Epidermal melanocyte (primary cell): ENCODE data around the gene PLEKHN1.
"Not testable (repeated sequence)": the region's sequence is repeated elsewhere in the genome, so short reads cannot be mapped to it uniquely, and the experiment has no call there.

Source experiments
- DNase-seq: peaks from one replicate; pipeline ENCODE4 v3.0.0; 2011; ENCODE audit warnings: low spot score; ENCODE audit not compliant: insufficient read length

Gene PLEKHN1

GRCh38 chr1:942411-942821 is 23.9 kb upstream of the PLEKHN1 start:
- no peak for DNase-seq

GRCh38 chr1:942864-943533 is 23.3 kb upstream of the PLEKHN1 start:
- DNase-seq: no peak

GRCh38 chr1:943545-944340 is 22.5 kb upstream of the PLEKHN1 start:
- DNase-seq: no peak

- no peak for DNase-seq
Measured at GRCh38 chr1:944341-945325, 21.6 kb upstream of the PLEKHN1 start.

- DNase-seq: no peak
Measured at GRCh38 chr1:945688-946556, 20.4 kb upstream of the PLEKHN1 start.

- DNase-seq: not testable (repeated sequence)
Measured at GRCh38 chr1:946811-947210, 19.5 kb upstream of the PLEKHN1 start.

- DNase-seq: no peak
Measured at GRCh38 chr1:947958-948357, 18.3 kb upstream of the PLEKHN1 start.

- DNase-seq: no peak
Measured at GRCh38 chr1:950268-950667, 16.0 kb upstream of the PLEKHN1 start.

GRCh38 chr1:950881-951280 is 15.4 kb upstream of the PLEKHN1 start:
- DNase-seq: no peak

GRCh38 chr1:951364-951763 is 14.9 kb upstream of the PLEKHN1 start:
- DNase-seq: no peak

GRCh38 chr1:952201-952600 is 14.1 kb upstream of the PLEKHN1 start:
- no peak for DNase-seq

- no peak for DNase-seq
Measured at GRCh38 chr1:952603-953002, 13.7 kb upstream of the PLEKHN1 start.

- DNase-seq: no peak
Measured at GRCh38 chr1:953524-954320, 12.6 kb upstream of the PLEKHN1 start.

- no peak for DNase-seq
Measured at GRCh38 chr1:954927-955326, 11.4 kb upstream of the PLEKHN1 start.

GRCh38 chr1:955474-955873 is 10.8 kb upstream of the PLEKHN1 start:
- no peak for DNase-seq

GRCh38 chr1:956636-957035 is 9.6 kb upstream of the PLEKHN1 start:
- no peak for DNase-seq

- peak; percentile 94 for DNase-seq
Measured at GRCh38 chr1:958823-959730, 7.2 kb upstream of the PLEKHN1 start, which contains the start of gene NOC2L. NOC2L (minus strand) TSS chr1:959256; CDS start chr1:959240, 16 bp downstream.

- no peak for DNase-seq
Measured at GRCh38 chr1:959731-960362, 6.4 kb upstream of the PLEKHN1 start.
